ACC112 (cell line): ENCODE measurements around the gene TPGS2.

Experiments used
- H2AFZ ChIP-seq: fragments of 200-600 bp; sonication (generic); one replicate; pipeline ENCODE4 v1.6.0; 2017; ENCODE audit warnings: antibody characterized with exemption, low read length; ENCODE audit not compliant: unreplicated experiment
- H3K27ac ChIP-seq: fragments of 200-600 bp; sonication (generic); 2 replicates; pipeline ENCODE4 v1.5.1; 2014; ENCODE audit warnings: low read depth, mild to moderate bottlenecking, antibody characterized with exemption, low read length, moderate library complexity
- H3K27me3 ChIP-seq: fragments of 200-600 bp; sonication (generic); 2 replicates; pipeline ENCODE4 v1.6.1; 2014; ENCODE audit warnings: mild to moderate bottlenecking, antibody characterized with exemption, low read length, moderate library complexity, mixed read lengths; ENCODE audit not compliant: insufficient read depth
- H3K36me3 ChIP-seq: fragments of 200-600 bp; sonication (generic); 2 replicates; pipeline ENCODE4 v1.6.1; 2016; ENCODE audit warnings: mild to moderate bottlenecking, antibody characterized with exemption, low read length, moderate library complexity, mixed read lengths; ENCODE audit not compliant: insufficient read depth
- H3K4me1 ChIP-seq: fragments of 200-600 bp; sonication (generic); one replicate; pipeline ENCODE4 v1.6.1; 2016; ENCODE audit warnings: low read length, mixed read lengths; ENCODE audit not compliant: insufficient read depth, unreplicated experiment, control insufficient read depth
- H3K4me3 ChIP-seq: fragments of 200-600 bp; sonication (generic); 2 replicates; pipeline ENCODE4 v1.5.1; 2014; ENCODE audit warnings: mild to moderate bottlenecking, low read depth, low read length
- H3K79me2 ChIP-seq: fragments of 200-600 bp; sonication (generic); one replicate; pipeline ENCODE4 v1.6.0; 2016; ENCODE audit warnings: low read length; ENCODE audit not compliant: control insufficient read depth, unreplicated experiment, insufficient read depth

Gene TPGS2

DNA sequence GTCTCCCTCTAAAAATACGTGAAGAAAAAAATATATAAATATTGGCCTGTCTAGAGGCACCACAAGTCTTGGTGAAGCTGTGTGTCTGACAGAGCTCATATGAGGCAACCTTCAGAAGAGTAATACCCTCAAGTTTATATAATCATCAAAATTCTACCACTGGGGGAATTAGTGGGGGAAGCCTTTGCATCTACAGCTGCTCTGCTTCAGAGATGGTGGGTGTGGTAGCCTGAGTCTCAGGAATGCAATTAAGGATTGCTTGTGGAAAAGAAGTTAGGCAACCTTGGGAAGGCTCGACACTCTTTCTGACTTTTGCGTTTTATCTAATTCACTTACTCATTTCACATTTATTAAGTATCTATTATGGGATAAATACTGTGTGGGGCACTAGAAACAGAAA, 17.4 kb downstream of the TPGS2 start:
- Histone ChIP-seq H3K36me3 (peaks cover 13% of the 10 kb centered on the region), H3K79me2 (peaks cover 3% of the 10 kb centered on the region), H3K4me3 (no peak overlapping the region), H3K27me3 (no peaks in the 10 kb centered on the region), H3K27ac (0 out of 2 replicates have a peak overlapping the region, but pooled peaks have one; percentile 1), H2AFZ (no peak overlapping the region), H3K4me1 (peaks cover 9% of the 10 kb centered on the region)

DNA sequence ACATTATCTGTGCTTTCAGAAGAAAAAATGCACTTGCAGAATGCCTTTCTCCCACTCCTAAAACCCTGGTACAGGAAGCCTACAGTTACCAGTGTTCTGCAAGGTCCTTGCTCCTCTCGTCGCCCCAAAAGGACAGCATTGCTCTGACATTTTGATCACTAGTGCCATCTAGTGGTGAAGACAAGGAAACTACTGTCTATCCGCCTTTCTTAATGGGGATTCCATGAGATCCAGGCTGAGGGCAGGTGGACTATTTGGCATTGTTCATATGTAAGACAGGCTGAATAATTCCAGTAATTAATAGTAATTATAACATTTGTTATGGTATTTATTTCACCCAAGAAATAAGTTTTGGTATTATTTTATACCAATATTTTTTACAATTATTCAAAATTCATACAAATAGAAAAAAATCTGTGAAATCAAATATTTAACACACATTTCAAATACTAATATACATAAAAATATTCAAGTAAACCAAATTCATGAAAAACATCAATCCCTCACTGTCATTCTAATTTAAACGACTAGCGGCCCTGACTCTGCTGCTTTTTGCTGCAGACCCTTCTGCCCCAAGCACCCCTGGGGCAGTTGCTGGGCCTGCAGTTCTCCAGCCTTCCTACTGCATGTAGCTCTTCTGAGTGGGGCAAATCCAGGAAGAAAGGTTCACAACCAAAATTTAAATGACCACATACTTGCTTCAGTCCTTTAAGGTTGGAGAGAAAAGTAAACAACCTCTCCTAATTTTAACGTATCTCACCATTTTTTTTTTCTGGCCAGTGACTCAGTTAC, 19.0 kb downstream of the TPGS2 start:
- peaks cover 3% of the 10 kb centered on the region for H3K79me2 ChIP-seq
- no peak overlapping the region for H2AFZ ChIP-seq
- peaks cover 9% of the 10 kb centered on the region for H3K4me1 ChIP-seq
- no peaks in the 10 kb centered on the region for H3K27me3 ChIP-seq
- no peak overlapping the region for H3K27ac ChIP-seq
- H3K36me3 ChIP-seq = peaks cover 20% of the 10 kb centered on the region
- no peak overlapping the region for H3K4me3 ChIP-seq

DNA sequence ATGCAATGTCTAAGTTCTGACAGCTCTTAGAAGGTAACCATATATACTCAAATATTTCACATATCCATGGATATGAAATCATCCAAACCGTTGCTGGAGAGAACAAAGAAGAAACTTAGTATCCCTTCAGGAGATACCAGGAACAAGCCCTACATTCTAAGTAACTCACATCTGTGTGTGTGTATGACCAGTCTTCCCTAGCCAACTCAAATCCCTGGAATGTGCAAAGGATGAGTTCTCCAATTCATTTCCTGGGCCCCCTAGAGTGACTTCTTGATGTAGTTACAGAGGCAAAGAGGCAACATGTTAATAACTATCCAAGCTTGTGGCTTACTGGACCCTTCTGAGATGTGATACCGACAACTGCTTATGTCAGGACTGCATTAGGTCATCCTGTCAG, 20.1 kb downstream of the TPGS2 start:
- Histone ChIP-seq H3K27me3 (no peaks in the 10 kb centered on the region), H3K36me3 (peaks cover 21% of the 10 kb centered on the region), H3K4me3 (no peak overlapping the region), H3K79me2 (no peaks in the 10 kb centered on the region), H3K27ac (no peak overlapping the region), H2AFZ (no peak overlapping the region), H3K4me1 (peaks cover 9% of the 10 kb centered on the region)

DNA sequence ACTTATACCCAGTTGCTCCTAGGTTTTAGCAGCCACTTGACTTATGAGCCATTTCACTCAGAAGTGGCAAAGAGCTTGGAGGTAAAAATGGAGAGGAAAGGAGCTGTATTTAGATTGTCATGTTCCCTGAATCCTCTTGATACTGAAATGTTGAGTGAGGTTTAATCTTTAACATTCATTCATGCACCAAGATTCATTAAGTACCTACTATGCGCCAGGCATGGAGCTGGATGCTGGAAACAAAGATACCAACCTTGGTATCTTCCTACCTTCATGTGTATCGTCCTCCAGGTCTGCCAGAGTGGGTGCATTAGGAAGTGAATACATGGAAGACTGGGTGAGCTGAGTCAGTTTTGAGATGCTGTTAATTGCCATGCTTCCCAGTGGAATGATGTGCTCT, 23.7 kb downstream of the TPGS2 start:
- Histone ChIP-seq H3K27me3 (no peaks in the 10 kb centered on the region), H3K36me3 (peaks cover 35% of the 10 kb centered on the region), H3K4me3 (no peak overlapping the region), H3K27ac (no peak overlapping the region), H3K4me1 (peaks cover 9% of the 10 kb centered on the region), H3K79me2 (no peaks in the 10 kb centered on the region), H2AFZ (no peak overlapping the region)

DNA sequence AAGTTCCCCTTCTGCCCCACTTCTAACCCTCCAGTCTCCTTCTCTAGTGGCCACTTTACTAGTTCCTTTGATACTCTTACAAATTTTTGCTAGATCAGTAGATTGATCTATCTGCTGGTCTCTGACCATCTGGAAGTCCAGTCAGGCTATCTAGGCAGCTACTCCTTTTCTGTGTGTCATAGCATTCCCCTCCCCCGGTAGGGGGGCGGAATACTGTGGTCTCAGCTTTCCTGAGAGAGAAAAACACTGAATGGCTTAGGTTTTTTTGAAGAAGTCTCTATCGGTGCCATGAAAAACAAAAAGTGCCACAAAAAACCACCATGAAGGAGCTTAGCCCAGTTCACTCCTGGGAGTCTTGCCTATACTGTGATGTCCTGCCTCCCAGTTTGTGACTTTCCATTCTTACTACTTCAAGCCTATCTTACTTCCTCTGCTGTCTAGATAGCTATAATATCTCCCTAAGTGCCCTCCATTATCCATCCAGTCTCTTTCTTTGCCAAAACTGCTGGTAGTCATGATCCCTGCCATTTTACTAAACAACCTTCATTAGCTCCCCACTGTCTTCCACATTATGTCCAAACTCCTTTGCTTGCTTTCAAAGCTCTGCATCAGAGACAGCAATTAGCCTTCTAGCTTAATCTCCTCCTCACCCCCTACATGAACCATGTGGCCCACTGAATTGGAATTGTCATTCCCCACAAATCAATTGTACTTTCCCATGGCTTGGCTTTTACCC, 29.9 kb downstream of the TPGS2 start:
- Histone ChIP-seq H3K4me3 (no peak overlapping the region), H3K27ac (no peak overlapping the region), H3K4me1 (no peaks in the 10 kb centered on the region), H2AFZ (no peak overlapping the region), H3K27me3 (no peaks in the 10 kb centered on the region), H3K36me3 (peaks cover 26% of the 10 kb centered on the region), H3K79me2 (no peaks in the 10 kb centered on the region)

DNA sequence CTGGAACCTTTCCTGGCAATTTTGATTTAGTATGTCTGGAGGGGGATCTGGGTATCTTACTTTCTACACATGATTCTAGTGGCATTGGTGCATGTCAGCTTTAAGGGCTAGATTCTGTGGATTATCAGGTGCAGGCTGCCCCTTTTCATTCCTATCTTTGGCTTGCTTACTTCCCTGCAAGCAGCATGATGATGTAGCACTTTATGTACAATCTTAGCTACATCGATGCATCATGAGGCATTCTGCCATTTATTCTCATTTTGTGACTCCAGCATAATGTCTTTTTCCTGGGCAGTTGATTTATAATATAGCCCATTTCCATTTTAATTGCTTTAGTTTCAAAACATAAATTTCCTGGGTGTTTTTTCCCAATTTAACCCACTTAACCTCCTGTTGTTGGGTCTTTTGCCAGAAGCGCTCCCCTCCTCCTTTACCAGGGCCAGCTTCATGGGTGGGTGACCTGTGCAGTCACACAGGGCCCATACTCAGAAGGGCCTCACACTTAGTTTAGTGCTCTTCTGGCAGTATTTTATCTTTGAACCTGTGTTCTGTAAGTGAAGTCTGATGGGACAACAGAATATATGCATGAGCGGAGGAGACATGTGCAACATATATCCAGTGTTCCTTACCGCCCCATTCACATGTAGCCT, 36.0 kb downstream of the TPGS2 start:
- Histone ChIP-seq H3K4me1 (no peaks in the 10 kb centered on the region), H3K27ac (no peak overlapping the region), H3K36me3 (peaks cover 13% of the 10 kb centered on the region), H2AFZ (no peak overlapping the region), H3K79me2 (no peaks in the 10 kb centered on the region), H3K27me3 (no peaks in the 10 kb centered on the region), H3K4me3 (no peak overlapping the region)

DNA sequence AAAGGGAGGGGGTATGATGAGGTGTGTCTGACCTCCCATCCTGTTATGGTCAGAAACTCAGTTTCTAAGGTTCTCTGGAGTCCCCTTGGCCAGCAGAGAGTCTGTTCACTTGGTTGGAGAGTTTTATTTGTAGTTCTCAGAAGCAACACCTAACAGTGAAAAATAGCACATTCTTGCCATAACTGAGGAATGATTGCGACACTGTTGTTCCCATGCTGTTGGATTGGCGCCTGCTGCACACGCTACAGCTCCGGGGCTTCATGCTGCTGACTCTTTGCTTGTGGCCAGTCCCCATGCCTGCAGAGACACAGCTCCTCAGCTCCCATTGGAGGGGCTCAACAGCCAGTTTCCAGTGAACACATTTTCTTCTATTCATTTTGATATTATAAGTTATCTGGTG, 42.1 kb downstream of the TPGS2 start:
- Histone ChIP-seq H2AFZ (no peak overlapping the region), H3K4me3 (no peak overlapping the region), H3K27ac (0 out of 2 replicates have a peak overlapping the region, but pooled peaks have one; percentile 1), H3K79me2 (no peaks in the 10 kb centered on the region), H3K36me3 (0 out of 2 replicates have a peak, but pooled peaks cover 5% of the 10 kb centered on the region), H3K27me3 (no peaks in the 10 kb centered on the region), H3K4me1 (peaks cover 11% of the 10 kb centered on the region)

DNA sequence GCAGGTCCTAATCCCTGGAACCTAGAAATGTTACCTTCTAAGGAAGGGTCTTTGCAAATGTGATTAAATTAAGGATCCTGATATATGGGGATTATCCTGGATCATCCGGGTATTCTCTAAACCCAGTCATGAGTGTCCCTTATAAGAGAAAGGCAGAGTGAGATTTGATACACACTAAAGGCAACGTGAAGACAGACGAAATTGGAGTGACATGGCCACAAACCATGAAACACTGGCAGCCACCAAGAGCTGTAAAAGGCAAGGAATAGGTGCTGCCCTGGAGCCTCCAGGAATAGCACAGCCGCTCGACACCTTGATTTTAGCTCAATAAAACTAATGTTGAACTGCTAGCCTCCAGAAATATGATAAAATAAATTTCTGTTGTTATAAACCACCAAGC, 45.0 kb downstream of the TPGS2 start:
- Histone ChIP-seq H3K4me3 (no peak overlapping the region), H3K36me3 (no peaks in the 10 kb centered on the region), H3K4me1 (peaks cover 11% of the 10 kb centered on the region)

DNA sequence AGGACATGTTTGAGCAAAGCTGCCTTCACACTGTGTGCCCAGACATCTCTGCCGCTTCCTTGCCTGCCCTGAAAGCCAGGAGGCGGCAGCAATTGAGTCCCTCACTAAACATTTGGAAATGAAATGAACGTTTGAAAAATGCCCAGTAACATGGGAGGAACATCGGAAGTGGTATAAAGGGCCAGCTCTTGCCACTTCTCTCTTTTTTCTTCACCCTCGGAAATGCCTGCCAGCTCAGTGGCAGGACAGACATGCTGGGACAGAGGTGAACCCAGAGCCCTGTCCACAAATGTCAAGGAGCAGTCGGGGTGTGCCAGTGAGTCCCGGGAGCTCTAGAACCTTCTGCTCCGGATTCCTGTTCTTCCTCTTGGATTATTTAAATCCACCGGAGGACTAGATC, 46.1 kb downstream of the TPGS2 start:
- Histone ChIP-seq H2AFZ (no peak overlapping the region), H3K4me3 (no peak overlapping the region), H3K27ac (no peak overlapping the region), H3K36me3 (no peaks in the 10 kb centered on the region), H3K79me2 (no peaks in the 10 kb centered on the region), H3K27me3 (no peaks in the 10 kb centered on the region), H3K4me1 (peaks cover 11% of the 10 kb centered on the region)

More for the DNA sequence above, 45.0 kb downstream of the TPGS2 start:
- no peak overlapping the region for H2AFZ ChIP-seq
- no peaks in the 10 kb centered on the region for H3K79me2 ChIP-seq
- H3K27ac ChIP-seq = no peak overlapping the region
- H3K27me3 ChIP-seq = no peaks in the 10 kb centered on the region

DNA sequence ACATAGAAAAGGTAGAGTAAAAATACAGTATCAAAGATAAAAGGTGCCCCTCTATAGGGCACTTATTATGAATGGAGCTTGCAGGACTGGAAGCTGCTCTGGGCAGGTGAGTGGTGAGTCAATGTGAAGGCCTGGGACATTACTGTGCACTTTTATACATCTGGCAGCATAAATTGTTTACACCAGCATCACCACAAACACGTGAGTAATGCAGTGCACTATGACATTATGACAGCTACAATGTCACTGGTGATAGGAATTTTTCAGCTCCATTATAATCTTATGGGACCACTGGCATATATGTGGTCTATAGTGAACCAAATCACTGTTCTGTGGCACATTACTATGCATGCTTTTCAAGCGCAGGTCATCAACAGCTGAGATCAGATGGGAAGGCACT, 48.1 kb downstream of the TPGS2 start:
- Histone ChIP-seq H3K36me3 (no peaks in the 10 kb centered on the region), H3K27ac (no peak overlapping the region), H3K4me1 (no peaks in the 10 kb centered on the region), H3K27me3 (no peaks in the 10 kb centered on the region), H3K79me2 (no peaks in the 10 kb centered on the region), H2AFZ (no peak overlapping the region), H3K4me3 (no peak overlapping the region)
